HepG2 (cell line): ENCODE results near the gene SCUBE1. TPM values are rescaled to one million over a fixed set of nuclear protein-coding genes. Genes with fewer than 3 reads are reported as not detected.

Experiments
- ATAC-seq: fragments of 200-7000 bp; cut with Tn5 transposase; 3 replicates; pipeline ENCODE4 v1.9.1; 2020; ENCODE audit warnings: mild to moderate bottlenecking, moderate library complexity
- BruUV-seq: library from RNA; stranded (reverse); fragments of 400-500 nt; replicated peaks from 2 replicates; lab custom pipeline; 2021; lab: Mats Ljungman, UMichigan
- CTCF ChIA-PET: fragments of 300-600 bp; formaldehyde crosslinking; extraction: SDS; loops from one replicate; lab custom pipeline; 2021; ENCODE audit warnings: low total read pairs, inconsistent platforms, low intra/inter-chr PET ratio; lab: Yijun Ruan, JAX
- POLR2A ChIA-PET: fragments of 350-600 bp; sonication (Branson Sonifier 250); formaldehyde crosslinking; loops from one replicate; lab custom pipeline; 2020; ENCODE audit warnings: antibody characterized with exemption, inconsistent platforms; lab: Yijun Ruan, JAX
- DNase-seq: peaks from one replicate; pipeline ENCODE4 v3.0.0-alpha.2; 2015; ENCODE audit warnings: low spot score
- FAIRE-seq: peaks from 3 replicates; lab custom pipeline; 2011; peaks lifted over from hg19 to GRCh38; lab: Jason Lieb, UNC
- H2AFZ ChIP-seq: one replicate; pipeline ENCODE4 v1.6.1; 2011; ENCODE audit warnings: low read length, inconsistent platforms
- H3K27ac ChIP-seq: fragments of 300-600 bp; 3 replicates; pipeline ENCODE4 v1.8.0; 2011; ENCODE audit warnings: mixed run types, mild to moderate bottlenecking, mixed read lengths, low read length, inconsistent platforms; ENCODE audit not compliant: insufficient read depth; ENCODE audit errors: extremely low read length
- H3K27me3 ChIP-seq, 2 experiments: fragments of 200-600 bp in 1 of 2; 2 replicates in 1 of 2; 3 replicates in 1 of 2; pipeline versions ENCODE4 v1.6.0 to v1.8.0; 2011; ENCODE audit warnings: low read length in 2 of 2, mild to moderate bottlenecking in 2 of 2, moderate library complexity in 2 of 2, inconsistent platforms in 1 of 2; ENCODE audit not compliant: insufficient read depth in 2 of 2, control insufficient read depth in 1 of 2
- H3K36me3 ChIP-seq, 2 experiments: fragments of 200-600 bp in 1 of 2; replicated peaks in 1 of 2; 2 replicates in 1 of 2; 3 replicates in 1 of 2; pipeline versions ENCODE4 v1.5.1 to v1.8.0; 2011; ENCODE audit warnings: low read length in 2 of 2, inconsistent platforms in 1 of 2; ENCODE audit not compliant: insufficient read depth in 2 of 2, control insufficient read depth in 1 of 2
- H3K4me1 ChIP-seq: 2 replicates; pipeline ENCODE4 v1.5.1; 2012; ENCODE audit warnings: low read length, inconsistent platforms; ENCODE audit not compliant: insufficient read depth
- H3K4me2 ChIP-seq: 2 replicates; pipeline ENCODE4 v1.6.0; 2011; ENCODE audit warnings: low read depth, low read length, inconsistent platforms
- H3K4me3 ChIP-seq, 3 experiments: fragments of 200-600 bp in 1 of 3; sonication (generic), shearing (Covaris generic) in 1 of 3; replicated peaks in 1 of 3; 2 replicates each; pipeline ENCODE4 v1.5.1; 2011 to 2016; ENCODE audit warnings: low read length in 3 of 3, inconsistent platforms in 2 of 3, low read depth in 2 of 3, mild to moderate bottlenecking in 2 of 3, control low read depth in 1 of 3, mixed read lengths in 1 of 3; ENCODE audit not compliant: insufficient read depth in 1 of 3
- H3K79me2 ChIP-seq: one replicate; pipeline ENCODE4 v1.6.1; 2011; ENCODE audit warnings: low read length, inconsistent platforms; ENCODE audit not compliant: insufficient read depth
- H3K9ac ChIP-seq: 2 replicates; pipeline ENCODE4 v1.6.0; 2011; ENCODE audit warnings: mild to moderate bottlenecking, low read depth, low read length, inconsistent platforms; ENCODE audit not compliant: insufficient read depth
- H3K9me3 ChIP-seq: 2 replicates; pipeline ENCODE4 v1.5.1; 2012; ENCODE audit warnings: mild to moderate bottlenecking, low read length
- H4K20me1 ChIP-seq: 2 replicates; pipeline ENCODE4 v1.6.0; 2011; ENCODE audit warnings: inconsistent platforms, mild to moderate bottlenecking, low read length, moderate library complexity; ENCODE audit not compliant: insufficient read depth
- AGO1 ChIP-seq: fragments of 200-400 bp; formaldehyde crosslinking; IDR thresholded peaks from 2 replicates; pipeline ENCODE4 v1.6.1; 2017; ENCODE audit warnings: mild to moderate bottlenecking, low read depth, low read length, moderate library complexity; ENCODE audit not compliant: poor library complexity, severe bottlenecking
- CAMTA2 ChIP-seq: sonication (generic); formaldehyde crosslinking; IDR thresholded peaks from 2 replicates; pipeline ENCODE4 v1.4.0; 2020; ENCODE audit warnings: mild to moderate bottlenecking, missing genetic modification reagents, borderline replicate concordance
- FOSL2 ChIP-seq: sonication (generic); formaldehyde crosslinking; IDR thresholded peaks from 2 replicates; pipeline ENCODE4 v1.4.0; 2020; ENCODE audit warnings: missing genetic modification reagents
- FOXA3 ChIP-seq: IDR thresholded peaks from 2 replicates; pipeline ENCODE4 v1.6.1; 2016; ENCODE audit warnings: missing genetic modification reagents, missing compliant biosample characterization
- MXD4 ChIP-seq: IDR thresholded peaks from 2 replicates; pipeline ENCODE4 v1.6.1; 2016; ENCODE audit warnings: mild to moderate bottlenecking, missing biosample characterization, missing genetic modification reagents
- MXI1 ChIP-seq: IDR thresholded peaks from 3 replicates; pipeline ENCODE4 v1.6.1; 2012; ENCODE audit warnings: low read depth, low read length, inconsistent platforms, borderline replicate concordance
- NBN ChIP-seq: fragments of 450-650 bp; conservative IDR thresholded peaks from 2 replicates; pipeline ENCODE4 v1.6.1; 2017
- NFIB ChIP-seq: sonication (generic); formaldehyde crosslinking; IDR thresholded peaks from 2 replicates; pipeline ENCODE4 v1.9.0; 2021; ENCODE audit warnings: missing genetic modification reagents, mild to moderate bottlenecking, borderline replicate concordance
- RAD21 ChIP-seq: fragments of 450-650 bp; formaldehyde crosslinking; IDR thresholded peaks from 2 replicates; pipeline ENCODE4 v1.5.0; 2020; ENCODE audit warnings: mild to moderate bottlenecking
- RARA ChIP-seq: IDR thresholded peaks from 2 replicates; pipeline ENCODE4 v1.6.1; 2016; ENCODE audit warnings: missing genetic modification reagents, missing compliant biosample characterization
- TEAD3 ChIP-seq: optimal IDR thresholded peaks from 2 replicates; pipeline ENCODE3; 2016; ENCODE audit warnings: borderline replicate concordance
- ZNF251 ChIP-seq: sonication (generic); formaldehyde crosslinking; IDR thresholded peaks from 2 replicates; pipeline ENCODE4 v1.9.0; 2021; ENCODE audit warnings: mild to moderate bottlenecking, missing genetic modification reagents
- ZNF550 ChIP-seq: sonication (generic); formaldehyde crosslinking; IDR thresholded peaks from 2 replicates; pipeline ENCODE4 v1.4.0; 2020; ENCODE audit warnings: mild to moderate bottlenecking, missing genetic modification reagents, borderline replicate concordance
- ZSCAN29 ChIP-seq: sonication (generic); formaldehyde crosslinking; conservative IDR thresholded peaks from 2 replicates; pipeline ENCODE4 v1.4.0; 2020; ENCODE audit warnings: mild to moderate bottlenecking, missing genetic modification reagents
- WGBS: methylation state at CpG from one replicate; pipeline ENCODE4 v1.1.6; 2017; ENCODE audit warnings: low lambda C conversion rate; 5-methylcytosine and 5-hydroxymethylcytosine counted together
- in situ Hi-C: cut with HindIII; loops from 2 replicates; pipeline ENCODE4 v1.10.0; 2017; ENCODE audit warnings: low pct_unique_long_range_greater_than_20kb; ENCODE audit not compliant: extremely low pct_ligation_motif_present
- intact Hi-C: fragments of 100-400 bp; cut with micrococcal nuclease; formaldehyde crosslinking; loops from one replicate; pipeline ENCODE4 v1.10.0; 2022; ENCODE audit not compliant: unreplicated experiment
- polyA plus RNA-seq, 8 experiments: library from polyadenylated mRNA; depleted of rRNA in 3 of 8; stranded (reverse) in 7 of 8; unstranded in 1 of 8; fragments of >200 nt; fragmentation: Illumina TruSeq in 4 of 8; extraction: Trizol in 4 of 8; gene quantifications; 2 replicates each; pipeline versions ENCODE4 v1.2.1 to v1.2.3, GENCODE V29; 2011 to 2016; ENCODE audit warnings: low read depth in 4 of 8, missing spikeins in 1 of 8, mixed read lengths in 1 of 8; ENCODE audit not compliant: insufficient read depth in 1 of 8
- total RNA-seq, 5 experiments: library from RNA; depleted of rRNA; stranded (reverse); fragments of >200 nt; fragmentation: Illumina TruSeq; extraction: Trizol; gene quantifications; 2 replicates each; pipeline ENCODE4 v1.2.3, GENCODE V29; 2016; ENCODE audit warnings: low read depth in 1 of 5
- TF ChIP-seq, protein P1 (sequence below): sonication (generic); formaldehyde crosslinking; IDR thresholded peaks from 2 replicates; pipeline ENCODE4 v1.5.0; 2020; ENCODE audit warnings: missing genetic modification reagents
- TF ChIP-seq, protein P2 (sequence below): sonication (generic); formaldehyde crosslinking; IDR thresholded peaks from 2 replicates; pipeline ENCODE4 v1.4.0; 2020; ENCODE audit warnings: missing genetic modification reagents, mild to moderate bottlenecking, borderline replicate concordance

Gene SCUBE1
- total and polyA plus RNA-seq, 2 of the 13 experiments (the other 11 are each of a cell fraction or from before 2014, with no cell fraction given), result under 0.01 to 0.05 TPM

DNA sequence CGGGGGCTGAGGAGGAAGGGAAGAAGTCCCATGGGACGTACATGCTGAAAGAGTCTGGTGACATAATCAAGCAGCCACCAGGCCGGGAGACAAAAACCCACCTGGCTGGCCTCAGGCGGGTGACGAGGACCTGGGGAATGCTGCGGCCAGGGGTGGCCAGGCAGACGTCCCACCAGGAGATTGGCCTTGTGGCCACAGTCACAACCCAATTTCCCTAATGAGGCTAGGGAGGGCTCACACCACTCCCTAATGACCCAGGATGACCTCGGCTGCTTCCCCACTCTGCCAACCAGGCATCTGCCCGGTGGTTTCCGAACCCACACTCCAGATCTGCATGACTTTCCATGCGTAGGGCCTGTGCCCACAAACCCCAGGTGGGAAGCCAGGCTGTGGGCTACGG, 66.9 kb downstream of the SCUBE1 start:
- Histone ChIP-seq H3K27me3 (peaks cover 9 to 46% of the 10 kb centered on the region in 2 experiments), H2AFZ (no peak overlapping the region), H3K4me1 (peaks cover 8% of the 10 kb centered on the region), H3K9ac (no peak overlapping the region), H3K79me2 (no peaks in the 10 kb centered on the region), H3K9me3 (no peaks in the 10 kb centered on the region), H3K27ac (no peak overlapping the region), H3K4me2 (no peak overlapping the region), H3K36me3 (no peaks in the 10 kb centered on the region), H4K20me1 (no peaks in the 10 kb centered on the region), H3K4me3 (no peak overlapping the region)
- no TSS peak for BruUV-seq
- WGBS, result 31% methylated on average over 5 of the region's 12 CpGs
- in situ Hi-C loops, result no loop called here
- ATAC-seq (no peak), FAIRE-seq (no peak), DNase-seq (no peak)
- TF ChIP-seq ZNF550, result no peak
- ChIA-PET CTCF (interaction anchor here (3.2 kb wide), 1 partner anchor 70 kb away, joined by 32 read pairs; no protein-coding TSS in a partner anchor), POLR2A (no interaction called here)
- intact Hi-C loops, result no loop called here

- FAIRE-seq, result no peak
- ChIA-PET POLR2A (no interaction called here), CTCF (interaction anchor here (3.2 kb wide), 1 partner anchor 71 kb away, joined by 32 read pairs; no protein-coding TSS in a partner anchor)
- H3K27me3 ChIP-seq, result peaks cover 9 to 48% of the 10 kb centered on the region in 2 experiments
- H3K9ac ChIP-seq, result no peak overlapping the region
- no peaks in the 10 kb centered on the region for H4K20me1 ChIP-seq
- H3K4me3 ChIP-seq, result no peak overlapping the region
- peaks cover 8% of the 10 kb centered on the region for H3K4me1 ChIP-seq
- no peaks in the 10 kb centered on the region for H3K36me3 ChIP-seq
- in situ Hi-C loops (no loop called here), intact Hi-C loops (no loop called here)
- ATAC-seq, result no peak; the same call in 2 of the 3 replicates
- H3K4me2 ChIP-seq, result no peak overlapping the region
- peak; percentile 41 for DNase-seq
- no TSS peak for BruUV-seq
- no peak overlapping the region for H2AFZ ChIP-seq
- H3K9me3 ChIP-seq, result no peaks in the 10 kb centered on the region
- H3K79me2 ChIP-seq, result no peaks in the 10 kb centered on the region
- no peak overlapping the region for H3K27ac ChIP-seq
- 29% methylated on average over 19 of the region's 19 CpGs for WGBS
- TF ChIP-seq TEAD3 (CRISPR knock-in tag) (peak; percentile 16), RARA (CRISPR knock-in tag) (0 out of 2 replicates have a peak, but pooled peaks have one; percentile 13), ZNF251 (CRISPR knock-in tag) (no peak), RAD21 (no peak), FOSL2 (peak; percentile 73), NBN (no peak), FOXA3 (CRISPR knock-in tag) (no peak), MXI1 (peak; percentile 33; the same call in 1 of the 3 replicates), AGO1 (no peak), MXD4 (no peak), CAMTA2 (no peak), NFIB (CRISPR knock-in tag) (no peak), ZSCAN29 (CRISPR knock-in tag) (no peak)
- TF ChIP-seq, protein P1, sequence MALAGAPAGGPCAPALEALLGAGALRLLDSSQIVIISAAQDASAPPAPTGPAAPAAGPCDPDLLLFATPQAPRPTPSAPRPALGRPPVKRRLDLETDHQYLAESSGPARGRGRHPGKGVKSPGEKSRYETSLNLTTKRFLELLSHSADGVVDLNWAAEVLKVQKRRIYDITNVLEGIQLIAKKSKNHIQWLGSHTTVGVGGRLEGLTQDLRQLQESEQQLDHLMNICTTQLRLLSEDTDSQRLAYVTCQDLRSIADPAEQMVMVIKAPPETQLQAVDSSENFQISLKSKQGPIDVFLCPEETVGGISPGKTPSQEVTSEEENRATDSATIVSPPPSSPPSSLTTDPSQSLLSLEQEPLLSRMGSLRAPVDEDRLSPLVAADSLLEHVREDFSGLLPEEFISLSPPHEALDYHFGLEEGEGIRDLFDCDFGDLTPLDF (CRISPR knock-in tag), result no peak
- TF ChIP-seq, protein P2, sequence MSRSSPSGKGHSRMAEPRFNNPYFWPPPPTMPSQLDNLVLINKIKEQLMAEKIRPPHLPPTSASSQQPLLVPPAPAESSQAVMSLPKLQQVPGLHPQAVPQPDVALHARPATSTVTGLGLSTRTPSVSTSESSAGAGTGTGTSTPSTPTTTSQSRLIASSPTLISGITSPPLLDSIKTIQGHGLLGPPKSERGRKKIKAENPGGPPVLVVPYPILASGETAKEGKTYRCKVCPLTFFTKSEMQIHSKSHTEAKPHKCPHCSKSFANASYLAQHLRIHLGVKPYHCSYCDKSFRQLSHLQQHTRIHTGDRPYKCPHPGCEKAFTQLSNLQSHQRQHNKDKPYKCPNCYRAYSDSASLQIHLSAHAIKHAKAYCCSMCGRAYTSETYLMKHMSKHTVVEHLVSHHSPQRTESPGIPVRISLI, result no peak
Observed at GRCh38 chr22:43275545-43276317, 67.4 kb downstream of the SCUBE1 start.
